Mesenchymal stem cell (in vitro differentiated cells and primary cell): ENCODE data around the gene CYP11A1.

Experiments used
- DNase-seq: peaks from one replicate; pipeline ENCODE4 v3.0.0-alpha.2; 2013
- H2AFZ ChIP-seq: one replicate; pipeline ENCODE4 v1.6.1; 2013; ENCODE audit warnings: low read depth, mild to moderate bottlenecking, control low read depth, inconsistent platforms, low read length, moderate library complexity
- H2AK5ac ChIP-seq: 2 replicates; pipeline ENCODE4 v1.6.1; 2013; ENCODE audit warnings: low read length, moderate library complexity, mild to moderate bottlenecking, inconsistent platforms; ENCODE audit not compliant: severe bottlenecking
- H2BK120ac ChIP-seq: one replicate; pipeline ENCODE4 v1.6.1; 2013; ENCODE audit warnings: low read depth, mild to moderate bottlenecking, inconsistent platforms, low read length, moderate library complexity
- H2BK12ac ChIP-seq, 2 experiments: one replicate each; pipeline ENCODE4 v1.6.1; 2013; ENCODE audit warnings: inconsistent platforms in 2 of 2, low read length in 2 of 2, mild to moderate bottlenecking in 2 of 2, moderate library complexity in 2 of 2, control low read depth in 1 of 2
- H2BK15ac ChIP-seq: one replicate; pipeline ENCODE4 v1.6.1; 2013; ENCODE audit warnings: mild to moderate bottlenecking, low read depth, inconsistent platforms; ENCODE audit not compliant: poor library complexity, severe bottlenecking
- H2BK5ac ChIP-seq: 2 replicates; pipeline ENCODE4 v1.6.1; 2013; ENCODE audit warnings: low read depth, mild to moderate bottlenecking, low read length, control low read depth, inconsistent platforms; ENCODE audit not compliant: poor library complexity, severe bottlenecking
- H3K14ac ChIP-seq, 2 experiments: one replicate each; pipeline ENCODE4 v1.6.1; 2013; ENCODE audit warnings: inconsistent platforms in 2 of 2, low read length in 2 of 2, control low read depth in 1 of 2, mild to moderate bottlenecking in 1 of 2, moderate library complexity in 1 of 2
- H3K18ac ChIP-seq, 2 experiments: one replicate each; pipeline ENCODE4 v1.6.1; 2013; ENCODE audit warnings: inconsistent platforms in 2 of 2, low read length in 2 of 2, control low read depth in 1 of 2, low read depth in 1 of 2, mild to moderate bottlenecking in 1 of 2
- H3K23ac ChIP-seq, 2 experiments: one replicate each; pipeline ENCODE4 v1.6.1; 2013; ENCODE audit warnings: inconsistent platforms in 2 of 2, low read length in 2 of 2, mild to moderate bottlenecking in 2 of 2, moderate library complexity in 2 of 2, control low read depth in 1 of 2
- H3K27ac ChIP-seq: 2 replicates; pipeline ENCODE4 v1.5.1; 2013; ENCODE audit warnings: mild to moderate bottlenecking, moderate library complexity, low read length, control low read depth, inconsistent platforms; ENCODE audit not compliant: poor library complexity, severe bottlenecking
- H3K27me3 ChIP-seq, 2 experiments: 2 replicates each; pipeline versions ENCODE4 v1.6.1 to v1.7.0; 2013; ENCODE audit warnings: low read length in 2 of 2, mild to moderate bottlenecking in 2 of 2, moderate library complexity in 2 of 2, control low read depth in 1 of 2, inconsistent platforms in 1 of 2; ENCODE audit not compliant: control insufficient read depth in 1 of 2, insufficient read depth in 1 of 2
- H3K36me3 ChIP-seq, 2 experiments: 2 replicates each; pipeline versions ENCODE4 v1.6.1 to v1.7.0; 2013; ENCODE audit warnings: low read length in 2 of 2, control low read depth in 1 of 2, inconsistent platforms in 1 of 2, low read depth in 1 of 2, mild to moderate bottlenecking in 1 of 2; ENCODE audit not compliant: insufficient read depth in 2 of 2, control insufficient read depth in 1 of 2
- H3K4ac ChIP-seq, 2 experiments: one replicate each; pipeline ENCODE4 v1.6.1; 2013; ENCODE audit warnings: inconsistent platforms in 2 of 2, low read length in 2 of 2, mild to moderate bottlenecking in 2 of 2, moderate library complexity in 2 of 2, control low read depth in 1 of 2, low read depth in 1 of 2
- H3K4me1 ChIP-seq: 2 replicates; pipeline ENCODE4 v1.6.1; 2013; ENCODE audit warnings: low read depth, low read length, control low read depth; ENCODE audit not compliant: control insufficient read depth, insufficient read depth
- H3K4me2 ChIP-seq: 2 replicates; pipeline ENCODE4 v1.6.1; 2013; ENCODE audit warnings: low read length, mild to moderate bottlenecking, inconsistent platforms; ENCODE audit not compliant: poor library complexity, severe bottlenecking
- H3K4me3 ChIP-seq, 2 experiments: 2 replicates each; pipeline versions ENCODE4 v1.5.1 to v1.7.0; 2013; ENCODE audit warnings: low read length in 2 of 2, mild to moderate bottlenecking in 2 of 2, control low read depth in 1 of 2, low read depth in 1 of 2; ENCODE audit not compliant: insufficient read depth in 1 of 2
- H3K79me1 ChIP-seq: replicated peaks from 2 replicates; pipeline ENCODE4 v1.6.1; 2013; ENCODE audit warnings: mild to moderate bottlenecking, control low read depth, low read length, inconsistent platforms; ENCODE audit not compliant: poor library complexity, severe bottlenecking
- H3K9ac ChIP-seq: 2 replicates; pipeline ENCODE4 v1.7.0; 2013; ENCODE audit warnings: mild to moderate bottlenecking, low read length, moderate library complexity
- H3K9me3 ChIP-seq: 2 replicates; pipeline ENCODE4 v1.7.0; 2013; ENCODE audit warnings: mild to moderate bottlenecking, low read length; ENCODE audit not compliant: control insufficient read depth
- H4K8ac ChIP-seq: one replicate; pipeline ENCODE4 v1.6.1; 2013; ENCODE audit warnings: inconsistent platforms, mild to moderate bottlenecking, low read length, moderate library complexity
- H4K91ac ChIP-seq: one replicate; pipeline ENCODE4 v1.6.1; 2013; ENCODE audit warnings: mild to moderate bottlenecking, low read length, inconsistent platforms
- WGBS: methylation state at CpG from one replicate; pipeline ENCODE4 v1.1.7; 2013; ENCODE audit warnings: mixed read lengths; 5-methylcytosine and 5-hydroxymethylcytosine counted together

CYP11A1 gene

DNA sequence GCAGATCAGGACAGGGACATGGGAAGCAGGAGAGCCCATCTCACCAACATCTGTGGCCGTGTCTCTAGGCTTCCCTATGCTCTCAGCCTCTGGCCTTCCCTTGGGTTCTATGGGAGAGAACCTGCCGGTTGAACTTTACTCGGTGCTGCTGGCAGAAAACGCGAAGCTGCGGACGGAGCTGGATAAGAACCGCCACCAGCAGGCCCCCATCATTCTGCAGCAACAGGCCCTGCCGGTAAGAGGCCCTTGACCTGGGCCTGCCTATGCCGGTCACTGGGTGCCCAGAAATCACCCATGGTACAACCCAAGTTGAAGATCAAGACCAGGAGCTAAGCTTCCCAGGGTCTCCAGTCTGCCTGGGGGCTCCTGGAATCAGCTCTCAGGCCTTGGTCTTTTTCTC lies 34.8 kb downstream of the CYP11A1 start:
- no peak overlapping the region for H3K18ac ChIP-seq
- H3K27me3 ChIP-seq: peaks cover 8 to 41% of the 10 kb centered on the region in 2 experiments
- H3K14ac ChIP-seq: no peak overlapping the region
- no peak overlapping the region for H4K91ac ChIP-seq
- H2BK5ac ChIP-seq: no peak overlapping the region
- no peak for DNase-seq
- no peak overlapping the region for H2BK120ac ChIP-seq
- no peak overlapping the region for H3K23ac ChIP-seq
- H3K36me3 ChIP-seq: no peaks in the 10 kb centered on the region
- H4K8ac ChIP-seq: no peak overlapping the region
- H2AFZ ChIP-seq: no peak overlapping the region
- H2BK15ac ChIP-seq: no peak overlapping the region
- no peak overlapping the region for H2BK12ac ChIP-seq
- H2AK5ac ChIP-seq: no peak overlapping the region
- H3K4ac ChIP-seq: no peak overlapping the region
- 92% methylated on average over 10 of the region's 10 CpGs for WGBS
- H3K9me3 ChIP-seq: no peaks in the 10 kb centered on the region
- H3K4me2 ChIP-seq: no peak overlapping the region
- no peak overlapping the region for H3K4me3 ChIP-seq
- peaks cover 11% of the 10 kb centered on the region for H3K4me1 ChIP-seq
- no peak overlapping the region for H3K9ac ChIP-seq
- H3K79me1 ChIP-seq: no peaks in the 10 kb centered on the region
- H3K27ac ChIP-seq: no peak overlapping the region

- Histone ChIP-seq H2BK12ac (no peak overlapping the region), H3K9me3 (no peaks in the 10 kb centered on the region), H3K4me3 (no peak overlapping the region), H2BK15ac (no peak overlapping the region), H3K27me3 (peaks cover 8 to 42% of the 10 kb centered on the region in 2 experiments), H3K4ac (no peak overlapping the region), H3K14ac (no peak overlapping the region), H3K18ac (no peak overlapping the region), H3K36me3 (no peaks in the 10 kb centered on the region), H4K8ac (no peak overlapping the region), H3K9ac (no peak overlapping the region), H2AK5ac (no peak overlapping the region), H2AFZ (no peak overlapping the region), H2BK120ac (no peak overlapping the region), H3K4me1 (peaks cover 11% of the 10 kb centered on the region), H2BK5ac (no peak overlapping the region), H3K79me1 (no peaks in the 10 kb centered on the region), H4K91ac (no peak overlapping the region), H3K4me2 (no peak overlapping the region), H3K23ac (no peak overlapping the region), H3K27ac (no peak overlapping the region)
- WGBS: 99% methylated on average over 3 of the region's 3 CpGs
- no peak for DNase-seq
Measured at GRCh38 chr15:74332011-74332410, 35.4 kb downstream of the CYP11A1 start.

DNA sequence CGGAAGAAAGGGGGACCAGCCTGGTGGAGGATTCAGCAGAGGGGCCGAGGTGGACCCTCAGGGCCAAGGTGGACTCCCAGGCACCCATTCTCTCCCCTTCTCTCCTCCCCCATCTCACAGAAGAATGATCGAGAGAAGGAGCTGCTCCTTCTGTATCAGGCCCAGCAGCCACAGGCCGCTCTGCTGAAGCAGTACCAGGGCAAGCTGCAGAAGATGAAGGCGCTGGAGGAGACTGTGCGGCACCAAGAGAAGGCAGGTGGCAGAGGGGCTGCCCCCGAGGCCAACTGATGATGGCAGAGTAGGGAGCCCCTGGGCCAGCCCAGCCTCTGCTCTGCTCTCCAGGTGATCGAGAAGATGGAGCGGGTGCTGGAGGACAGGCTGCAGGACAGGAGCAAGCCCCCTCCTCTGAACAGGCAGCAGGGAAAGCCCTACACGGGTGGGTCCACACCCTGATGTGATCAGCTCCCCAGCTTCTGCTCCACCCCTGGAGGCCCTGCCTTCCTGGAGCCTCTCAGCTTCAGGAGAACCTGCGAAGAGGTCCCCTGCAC lies 36.5 kb downstream of the CYP11A1 start:
- no peak overlapping the region for H3K4me3 ChIP-seq
- H4K8ac ChIP-seq: no peak overlapping the region
- H3K9ac ChIP-seq: no peak overlapping the region
- H2BK12ac ChIP-seq: no peak overlapping the region
- H3K4me1 ChIP-seq: peaks cover 15% of the 10 kb centered on the region
- H3K27ac ChIP-seq: no peak overlapping the region
- H3K27me3 ChIP-seq: peaks cover 11 to 47% of the 10 kb centered on the region in 2 experiments
- no peak overlapping the region for H2BK15ac ChIP-seq
- H3K4ac ChIP-seq: no peak overlapping the region
- DNase-seq: no peak
- H3K79me1 ChIP-seq: no peaks in the 10 kb centered on the region
- H3K23ac ChIP-seq: no peak overlapping the region
- no peak overlapping the region for H3K18ac ChIP-seq
- WGBS: 91% methylated on average over 10 of the region's 11 CpGs
- H2AFZ ChIP-seq: no peak overlapping the region
- peaks cover 0 to 3% of the 10 kb centered on the region in 2 experiments for H3K36me3 ChIP-seq
- no peak overlapping the region for H2BK120ac ChIP-seq
- H3K9me3 ChIP-seq: no peaks in the 10 kb centered on the region
- H2AK5ac ChIP-seq: no peak overlapping the region
- H3K4me2 ChIP-seq: no peak overlapping the region
- H4K91ac ChIP-seq: no peak overlapping the region
- no peak overlapping the region for H3K14ac ChIP-seq
- H2BK5ac ChIP-seq: no peak overlapping the region

- no peak overlapping the region for H3K9ac ChIP-seq
- no peak overlapping the region for H3K18ac ChIP-seq
- H3K27me3 ChIP-seq: peaks cover 18 to 57% of the 10 kb centered on the region in 2 experiments
- no peak overlapping the region for H2BK15ac ChIP-seq
- no peak overlapping the region for H2BK12ac ChIP-seq
- H2BK5ac ChIP-seq: no peak overlapping the region
- DNase-seq: no peak
- H3K23ac ChIP-seq: no peak overlapping the region
- peak overlapping the region; percentile 28 for H4K91ac ChIP-seq
- H3K79me1 ChIP-seq: no peaks in the 10 kb centered on the region
- no peak overlapping the region for H3K4ac ChIP-seq
- WGBS: 55% methylated on average over 8 of the region's 10 CpGs
- no peaks in the 10 kb centered on the region for H3K9me3 ChIP-seq
- no peak overlapping the region for H2AFZ ChIP-seq
- no peak overlapping the region for H2BK120ac ChIP-seq
- no peak overlapping the region for H3K4me2 ChIP-seq
- no peak overlapping the region for H3K4me3 ChIP-seq
- H2AK5ac ChIP-seq: no peak overlapping the region
- H3K14ac ChIP-seq: no peak overlapping the region
- no peak overlapping the region for H3K27ac ChIP-seq
- peaks cover 15% of the 10 kb centered on the region for H3K4me1 ChIP-seq
- H4K8ac ChIP-seq: no peak overlapping the region
- H3K36me3 ChIP-seq: peaks cover 0 to 3% of the 10 kb centered on the region in 2 experiments
Measured at GRCh38 chr15:74328331-74329056, 39.0 kb downstream of the CYP11A1 start.
